MCF 10A (cell line): ENCODE measurements around the gene NUDT2. TPM values are rescaled to one million over a fixed set of nuclear protein-coding genes. Genes with fewer than 3 reads are reported as not detected.

Experiments
- BruUV-seq: library from RNA; stranded (reverse); fragments of 400-500 nt; replicated peaks from 2 replicates; lab custom pipeline; 2021; lab: Mats Ljungman, UMichigan
- CTCF ChIA-PET: fragments of 300-600 bp; sonication (Branson Sonifier 250); formaldehyde crosslinking; extraction: SDS; loops from one replicate; lab custom pipeline; 2021; ENCODE audit warnings: antibody characterized with exemption, inconsistent platforms; lab: Yijun Ruan, JAX
- POLR2A ChIA-PET: fragments of 300-600, 350-650 bp; sonication (Branson Sonifier 250); formaldehyde crosslinking; extraction: SDS; loops from one replicate; lab custom pipeline; 2020; ENCODE audit warnings: antibody characterized with exemption, inconsistent platforms; lab: Yijun Ruan, JAX
- DNase-seq: peaks from one replicate; pipeline ENCODE4 v3.0.0-alpha.2; 2018; ENCODE audit not compliant: unreplicated experiment
- H3K27ac Mint-ChIP-seq: one replicate; pipeline ENCODE4 v1.8.0; 2022; ENCODE audit warnings: mild to moderate bottlenecking, low read depth, mixed read lengths; ENCODE audit not compliant: unreplicated experiment
- H3K27me3 Mint-ChIP-seq: one replicate; pipeline ENCODE4 v1.8.0; 2022; ENCODE audit warnings: mixed read lengths; ENCODE audit not compliant: insufficient read depth, unreplicated experiment
- H3K36me3 Mint-ChIP-seq: one replicate; pipeline ENCODE4 v1.8.0; 2022; ENCODE audit warnings: mild to moderate bottlenecking, moderate library complexity, mixed read lengths; ENCODE audit not compliant: insufficient read depth, unreplicated experiment
- H3K4me1 Mint-ChIP-seq: one replicate; pipeline ENCODE4 v1.8.0; 2022; ENCODE audit warnings: mixed read lengths; ENCODE audit not compliant: insufficient read depth, unreplicated experiment
- H3K4me3 Mint-ChIP-seq: one replicate; pipeline ENCODE4 v1.8.0; 2022; ENCODE audit warnings: mild to moderate bottlenecking, moderate library complexity, mixed read lengths; ENCODE audit not compliant: unreplicated experiment
- H3K9me3 Mint-ChIP-seq: one replicate; pipeline ENCODE4 v1.8.0; 2022; ENCODE audit warnings: mixed read lengths; ENCODE audit not compliant: unreplicated experiment
- intact Hi-C: fragments of 100-400 bp; cut with micrococcal nuclease; formaldehyde crosslinking; loops from 2 replicates; pipeline ENCODE4 v1.14.1; 2022
- total RNA-seq: library from RNA; stranded (reverse); gene quantifications from 2 replicates; pipeline ENCODE4 v1.2.3, GENCODE V29; 2022
- TF ChIP-seq, protein P1 (sequence below): fragments of 200-600 bp; IDR thresholded peaks from one replicate; pipeline ENCODE4 v1.8.0; 2022; ENCODE audit warnings: antibody characterized with exemption, mild to moderate bottlenecking; ENCODE audit not compliant: unreplicated experiment

Gene NUDT2
- total RNA-seq, 1 experiment from 2014 or later, result 30.6 TPM

DNA sequence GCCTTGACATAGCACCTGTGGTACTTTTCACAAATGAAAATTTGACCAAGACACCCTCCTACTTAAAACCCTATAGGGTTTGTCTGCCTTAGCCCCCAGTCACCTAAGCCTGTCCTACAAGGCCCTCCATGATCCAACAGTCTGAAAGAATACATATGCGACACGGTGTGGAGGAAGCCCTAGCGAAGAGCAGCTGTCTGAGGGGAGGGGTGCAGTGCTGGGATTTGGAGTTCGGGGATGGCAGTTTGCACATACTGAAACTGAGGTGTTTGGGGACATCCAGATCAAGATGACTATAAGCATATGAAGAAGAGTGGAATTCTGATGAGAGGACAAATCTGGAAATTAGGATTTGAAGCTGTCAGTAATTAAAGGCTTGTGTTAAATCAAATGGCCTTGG is 54.5 kb downstream of the NUDT2 start:
- TF ChIP-seq, protein P1, sequence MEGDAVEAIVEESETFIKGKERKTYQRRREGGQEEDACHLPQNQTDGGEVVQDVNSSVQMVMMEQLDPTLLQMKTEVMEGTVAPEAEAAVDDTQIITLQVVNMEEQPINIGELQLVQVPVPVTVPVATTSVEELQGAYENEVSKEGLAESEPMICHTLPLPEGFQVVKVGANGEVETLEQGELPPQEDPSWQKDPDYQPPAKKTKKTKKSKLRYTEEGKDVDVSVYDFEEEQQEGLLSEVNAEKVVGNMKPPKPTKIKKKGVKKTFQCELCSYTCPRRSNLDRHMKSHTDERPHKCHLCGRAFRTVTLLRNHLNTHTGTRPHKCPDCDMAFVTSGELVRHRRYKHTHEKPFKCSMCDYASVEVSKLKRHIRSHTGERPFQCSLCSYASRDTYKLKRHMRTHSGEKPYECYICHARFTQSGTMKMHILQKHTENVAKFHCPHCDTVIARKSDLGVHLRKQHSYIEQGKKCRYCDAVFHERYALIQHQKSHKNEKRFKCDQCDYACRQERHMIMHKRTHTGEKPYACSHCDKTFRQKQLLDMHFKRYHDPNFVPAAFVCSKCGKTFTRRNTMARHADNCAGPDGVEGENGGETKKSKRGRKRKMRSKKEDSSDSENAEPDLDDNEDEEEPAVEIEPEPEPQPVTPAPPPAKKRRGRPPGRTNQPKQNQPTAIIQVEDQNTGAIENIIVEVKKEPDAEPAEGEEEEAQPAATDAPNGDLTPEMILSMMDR, result no peak
- Mint-ChIP-seq H3K4me1 (peaks cover 8% of the 10 kb centered on the region), H3K36me3 (no peaks in the 10 kb centered on the region), H3K9me3 (no peaks in the 10 kb centered on the region), H3K27ac (no peak overlapping the region), H3K4me3 (no peak overlapping the region), H3K27me3 (no peaks in the 10 kb centered on the region)
- ChIA-PET CTCF (interaction anchor here (1.0 kb wide), 1 partner anchor 52 kb away, joined by 3 read pairs; no protein-coding TSS in a partner anchor), POLR2A (no interaction called here)
- intact Hi-C loops, result no loop called here
- no peak for DNase-seq
- no TSS peak for BruUV-seq

DNA sequence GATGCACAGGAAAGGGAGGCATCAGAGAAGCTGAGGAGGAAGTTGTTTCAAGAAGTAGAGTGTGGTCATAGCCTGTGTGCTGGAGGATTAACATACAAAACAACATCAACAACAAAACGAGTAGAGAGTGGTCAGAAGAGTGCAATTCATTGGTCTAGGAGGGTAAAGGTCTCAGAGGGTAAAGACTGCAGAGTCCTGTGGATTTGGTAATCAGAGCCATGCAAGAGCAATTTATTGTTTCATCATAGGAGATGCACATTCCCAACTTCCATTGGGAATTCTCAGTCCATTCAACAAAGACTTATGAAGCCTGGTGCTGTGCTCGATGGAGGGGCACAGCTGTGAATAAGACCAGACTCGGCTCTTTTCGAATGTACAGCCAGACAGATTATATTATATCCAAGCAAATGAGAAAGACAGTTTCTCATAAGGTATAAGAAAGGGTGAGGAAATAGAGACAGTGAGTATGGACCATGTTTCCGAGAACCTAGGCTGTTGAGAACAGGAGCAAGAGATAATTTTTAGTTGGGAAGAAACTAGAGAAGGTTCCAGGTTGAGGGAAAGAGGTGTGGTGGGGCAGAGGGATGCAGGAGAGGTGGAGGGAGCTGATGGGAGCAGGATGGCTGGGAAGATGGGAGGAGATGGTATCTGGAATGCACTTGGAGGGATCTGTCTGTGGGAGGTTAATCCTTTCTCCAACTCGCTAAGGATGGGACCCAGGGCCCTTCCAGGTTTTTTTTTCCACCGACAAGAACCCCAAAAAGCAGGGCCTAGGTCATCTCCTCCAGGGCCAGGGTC is 55.2 kb downstream of the NUDT2 start:
- TF ChIP-seq, protein P1, result no peak
- Mint-ChIP-seq H3K9me3 (no peaks in the 10 kb centered on the region), H3K27me3 (no peaks in the 10 kb centered on the region), H3K27ac (no peak overlapping the region), H3K4me3 (no peak overlapping the region), H3K4me1 (peaks cover 1% of the 10 kb centered on the region), H3K36me3 (no peaks in the 10 kb centered on the region)
- no peak for DNase-seq
- POLR2A ChIA-PET, result no interaction called here
- BruUV-seq, result no TSS peak
- intact Hi-C loops, result no loop called here
- CTCF ChIA-PET, result interaction anchor here (0.5 to 1.0 kb wide), 2 partner anchors 53 to 341 kb away, joined by 3 read pairs; no protein-coding TSS in a partner anchor

DNA sequence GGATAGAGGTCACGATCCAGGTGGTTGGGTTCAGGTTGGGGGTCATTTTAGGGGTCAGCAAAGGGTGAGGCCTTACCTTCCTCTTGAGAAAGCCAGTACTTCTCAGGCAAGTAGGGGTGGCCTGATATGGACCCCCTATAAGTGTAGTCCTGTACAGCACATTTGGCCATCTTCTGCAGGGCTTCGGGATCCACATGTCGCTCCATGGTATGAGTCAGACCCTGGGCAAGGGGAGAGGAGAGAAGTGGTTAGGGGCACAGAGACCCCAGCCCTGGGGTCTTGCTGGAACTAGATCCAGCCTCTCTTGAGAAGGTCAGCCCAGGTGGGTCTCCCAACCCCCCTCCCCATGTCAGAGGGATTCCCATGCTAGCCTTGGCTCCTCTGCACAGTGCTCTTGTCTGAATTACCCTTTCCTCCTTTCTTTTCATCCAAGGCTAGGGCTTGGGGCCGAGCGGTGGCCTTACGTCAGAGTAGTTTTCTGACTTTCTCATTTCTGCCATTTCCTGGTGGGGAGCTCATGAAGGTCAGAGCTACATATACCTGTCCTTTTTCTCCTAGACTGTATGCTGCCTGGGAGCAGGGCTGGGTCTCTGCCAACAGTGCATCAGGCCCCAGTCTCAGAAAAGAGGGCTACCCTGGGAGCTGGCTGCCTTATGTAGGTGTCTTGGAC is 56.3 kb downstream of the NUDT2 start:
- intact Hi-C loops, result no loop called here
- TF ChIP-seq, protein P1, result no peak
- ChIA-PET POLR2A (no interaction called here), CTCF (interaction anchor here (0.6 to 1.1 kb wide), 5 partner anchors 23 to 317 kb away, joined by 3 to 4 read pairs (median 3); no protein-coding TSS in a partner anchor)
- BruUV-seq, result no TSS peak
- no peak for DNase-seq
- Mint-ChIP-seq H3K4me3 (no peak overlapping the region), H3K9me3 (no peaks in the 10 kb centered on the region), H3K27me3 (peaks cover under 1% of the 10 kb centered on the region), H3K36me3 (no peaks in the 10 kb centered on the region), H3K4me1 (no peaks in the 10 kb centered on the region), H3K27ac (no peak overlapping the region)

DNA sequence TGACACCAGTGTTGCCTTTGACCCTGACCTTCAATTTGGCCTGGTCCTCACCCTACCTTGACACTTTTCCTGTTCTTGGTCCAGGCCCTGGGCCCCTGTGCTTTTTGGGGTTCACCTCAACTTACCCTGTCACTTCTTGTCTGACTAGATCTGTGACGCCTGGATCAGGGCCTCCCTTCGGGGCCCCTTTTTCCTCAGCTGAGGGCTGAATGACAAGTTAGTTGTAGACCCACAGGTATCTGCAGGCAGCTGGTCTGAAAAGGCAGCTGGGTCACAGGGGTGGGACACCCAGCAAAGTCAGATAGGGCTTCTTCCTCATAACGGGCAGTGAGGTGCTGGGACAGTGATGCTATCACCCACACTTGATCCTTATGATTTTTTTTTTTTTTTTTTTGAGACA is 57.3 kb downstream of the NUDT2 start:
- no peaks in the 10 kb centered on the region for H3K36me3 Mint-ChIP-seq
- no TSS peak for BruUV-seq
- CTCF ChIA-PET, result interaction anchor here (0.6 to 1.2 kb wide), 6 partner anchors 14 to 316 kb away, joined by 3 to 6 read pairs (median 4); no protein-coding TSS in a partner anchor
- H3K4me3 Mint-ChIP-seq, result no peak overlapping the region
- TF ChIP-seq, protein P1, result no peak
- intact Hi-C loops, result no loop called here
- no peaks in the 10 kb centered on the region for H3K4me1 Mint-ChIP-seq
- peaks cover 11% of the 10 kb centered on the region for H3K27me3 Mint-ChIP-seq
- H3K27ac Mint-ChIP-seq, result no peak overlapping the region
- POLR2A ChIA-PET, result interaction anchor here (0.6 kb wide), 1 partner anchor 282 kb away, joined by 3 read pairs; no protein-coding TSS in a partner anchor
- H3K9me3 Mint-ChIP-seq, result no peaks in the 10 kb centered on the region
- DNase-seq, result no peak
